GM23338 (cell line): ENCODE measurements around the gene GDF11. TPM values are rescaled to one million over a fixed set of nuclear protein-coding genes. Genes with fewer than 3 reads are reported as not detected.
A peak's percentile ranks its signal among the peaks of the same experiment; 100 is the strongest.

Experiments
- ATAC-seq: fragments of 200-7000 bp; cut with Tn5 transposase; 3 replicates; pipeline ENCODE4 v1.9.1; 2020
- DNase-seq: peaks from one replicate; pipeline ENCODE4 v3.0.0-alpha.2; 2015; ENCODE audit warnings: low spot score
- H2AFZ ChIP-seq: fragments of 200-600 bp; sonication (generic); 2 replicates; pipeline ENCODE4 v1.8.0; 2016; ENCODE audit warnings: antibody characterized with exemption, mild to moderate bottlenecking, moderate library complexity
- H3F3A ChIP-seq: fragments of 200-600 bp; sonication (generic); replicated peaks from 2 replicates; pipeline ENCODE4 v1.8.0; 2017; ENCODE audit warnings: antibody characterized with exemption, mixed run types, low read depth
- H3K27ac ChIP-seq: fragments of 200-600 bp; sonication (generic); 2 replicates; pipeline ENCODE4 v1.6.1; 2016; ENCODE audit warnings: low read depth
- H3K27me3 ChIP-seq: fragments of 200-600 bp; sonication (generic); 2 replicates; pipeline ENCODE4 v1.8.0; 2016; ENCODE audit warnings: mild to moderate bottlenecking, mixed run types, moderate library complexity; ENCODE audit not compliant: insufficient read depth
- H3K36me3 ChIP-seq: fragments of 200-600 bp; sonication (generic); 2 replicates; pipeline ENCODE4 v1.8.0; 2016; ENCODE audit warnings: mild to moderate bottlenecking; ENCODE audit not compliant: insufficient read depth
- H3K4me1 ChIP-seq: fragments of 200-600 bp; sonication (generic); 2 replicates; pipeline ENCODE4 v1.8.0; 2016; ENCODE audit warnings: mild to moderate bottlenecking, moderate library complexity; ENCODE audit not compliant: insufficient read depth
- H3K4me2 ChIP-seq: fragments of 200-600 bp; sonication (generic); 2 replicates; pipeline ENCODE4 v1.7.1; 2017; ENCODE audit warnings: mixed run types
- H3K4me3 ChIP-seq: fragments of 200-600 bp; sonication (generic); 2 replicates; pipeline ENCODE4 v1.6.1; 2016; ENCODE audit warnings: mixed run types
- H3K79me2 ChIP-seq: fragments of 200-600 bp; sonication (generic); replicated peaks from 2 replicates; pipeline ENCODE4 v1.8.0; 2017; ENCODE audit warnings: mild to moderate bottlenecking; ENCODE audit not compliant: insufficient read depth
- H3K9me2 ChIP-seq: fragments of 200-600 bp; sonication (generic); 2 replicates; pipeline ENCODE4 v1.8.0; 2017; ENCODE audit not compliant: insufficient read depth
- H4K20me1 ChIP-seq: fragments of 200-600 bp; sonication (generic); replicated peaks from 2 replicates; pipeline ENCODE4 v1.8.0; 2017; ENCODE audit warnings: mild to moderate bottlenecking; ENCODE audit not compliant: insufficient read depth
- H3K27ac Mint-ChIP-seq: 2 replicates; pipeline ENCODE4 v1.8.0; 2020; ENCODE audit warnings: inconsistent platforms, mild to moderate bottlenecking, moderate library complexity, mixed read lengths
- H3K27me3 Mint-ChIP-seq: 3 replicates; pipeline ENCODE4 v1.8.0; 2022; ENCODE audit warnings: low read depth, mild to moderate bottlenecking, moderate library complexity, mixed read lengths, inconsistent platforms; ENCODE audit not compliant: insufficient read depth, poor library complexity
- H3K36me3 Mint-ChIP-seq: 3 replicates; pipeline ENCODE4 v1.8.0; 2021; ENCODE audit warnings: low read depth, mild to moderate bottlenecking, inconsistent platforms, moderate library complexity, mixed read lengths
- H3K4me1 Mint-ChIP-seq: 3 replicates; pipeline ENCODE4 v1.8.0; 2020; ENCODE audit warnings: mild to moderate bottlenecking, inconsistent platforms, mixed read lengths
- H3K4me3 Mint-ChIP-seq: 3 replicates; pipeline ENCODE4 v1.8.0; 2021; ENCODE audit warnings: moderate library complexity, mild to moderate bottlenecking, inconsistent platforms, mixed read lengths
- H3K9me3 Mint-ChIP-seq: 3 replicates; pipeline ENCODE4 v1.8.0; 2020; ENCODE audit warnings: moderate library complexity, mild to moderate bottlenecking, inconsistent platforms, mixed read lengths
- CREB1 ChIP-seq: fragments of 250-450 bp; sonication (Bioruptor Pico); IDR thresholded peaks from 2 replicates; pipeline ENCODE4 v1.5.0; 2020; ENCODE audit warnings: low read depth, mild to moderate bottlenecking, moderate library complexity
- EZH2phosphoT487 ChIP-seq: fragments of 200-600 bp; sonication (generic); IDR thresholded peaks from one replicate; pipeline ENCODE4 v1.8.1; 2018; ENCODE audit warnings: antibody characterized with exemption; ENCODE audit not compliant: unreplicated experiment
- JUNB ChIP-seq: IDR thresholded peaks from one replicate; pipeline ENCODE4 v1.6.1; 2016; ENCODE audit warnings: antibody characterized with exemption; ENCODE audit not compliant: unreplicated experiment
- NANOG ChIP-seq: IDR thresholded peaks from 2 replicates; pipeline ENCODE4 v1.6.1; 2016; ENCODE audit warnings: antibody characterized with exemption, borderline replicate concordance
- POLR2AphosphoS5 ChIP-seq: IDR thresholded peaks from 2 replicates; pipeline ENCODE4 v1.6.1; 2016; ENCODE audit warnings: antibody characterized with exemption, low read depth
- STAT1 ChIP-seq: IDR thresholded peaks from one replicate; pipeline ENCODE4 v1.6.1; 2016; ENCODE audit warnings: antibody characterized with exemption; ENCODE audit not compliant: unreplicated experiment
- ZNF114 ChIP-seq: fragments of 250-450 bp; sonication (Bioruptor Pico); IDR thresholded peaks from 2 replicates; pipeline ENCODE4 v1.5.0; 2020; ENCODE audit warnings: mild to moderate bottlenecking, moderate library complexity
- ZNF331 ChIP-seq: fragments of 250-450 bp; sonication (Bioruptor Pico); IDR thresholded peaks from 2 replicates; pipeline ENCODE4 v1.5.0; 2020; ENCODE audit warnings: low read depth, mild to moderate bottlenecking, moderate library complexity
- polyA plus RNA-seq: library from polyadenylated mRNA; unstranded; fragments of >200 nt; fragmentation: Nextera tagmentation; extraction: Ambion mirVana; gene quantifications from 2 replicates; pipeline ENCODE4 v1.2.1, GENCODE V29; 2016
- total RNA-seq: library from RNA; depleted of rRNA; stranded (reverse); fragments of >200 nt; shearing (Covaris generic); gene quantifications from 2 replicates; pipeline ENCODE4 v1.2.3, GENCODE V29; 2014
- TF ChIP-seq, protein P1 (sequence below): IDR thresholded peaks from one replicate; pipeline ENCODE4 v1.6.1; 2018; ENCODE audit warnings: antibody characterized with exemption; ENCODE audit not compliant: unreplicated experiment
- TF ChIP-seq, protein P2 (sequence below): fragments of 250-450 bp; sonication (Bioruptor Pico); IDR thresholded peaks from 2 replicates; pipeline ENCODE4 v1.5.0; 2020; ENCODE audit warnings: mild to moderate bottlenecking, moderate library complexity
- TF ChIP-seq, protein P3 (sequence below), 2 experiments: fragments of 200-600 bp in 1 of 2; sonication (generic) in 1 of 2; conservative IDR thresholded peaks; 2 replicates each; pipeline versions ENCODE4 v1.5.1 to v1.6.1; 2016 to 2017; ENCODE audit warnings: antibody characterized with exemption in 2 of 2, low read depth in 2 of 2, mild to moderate bottlenecking in 2 of 2, moderate library complexity in 1 of 2
- TF ChIP-seq, protein P4 (sequence below): IDR thresholded peaks from 2 replicates; pipeline ENCODE4 v1.6.1; 2016; ENCODE audit warnings: antibody characterized with exemption

The GDF11 gene
- total and polyA plus RNA-seq, 2 experiments from 2014 or later, result 3.7 to 12.5 TPM

DNA sequence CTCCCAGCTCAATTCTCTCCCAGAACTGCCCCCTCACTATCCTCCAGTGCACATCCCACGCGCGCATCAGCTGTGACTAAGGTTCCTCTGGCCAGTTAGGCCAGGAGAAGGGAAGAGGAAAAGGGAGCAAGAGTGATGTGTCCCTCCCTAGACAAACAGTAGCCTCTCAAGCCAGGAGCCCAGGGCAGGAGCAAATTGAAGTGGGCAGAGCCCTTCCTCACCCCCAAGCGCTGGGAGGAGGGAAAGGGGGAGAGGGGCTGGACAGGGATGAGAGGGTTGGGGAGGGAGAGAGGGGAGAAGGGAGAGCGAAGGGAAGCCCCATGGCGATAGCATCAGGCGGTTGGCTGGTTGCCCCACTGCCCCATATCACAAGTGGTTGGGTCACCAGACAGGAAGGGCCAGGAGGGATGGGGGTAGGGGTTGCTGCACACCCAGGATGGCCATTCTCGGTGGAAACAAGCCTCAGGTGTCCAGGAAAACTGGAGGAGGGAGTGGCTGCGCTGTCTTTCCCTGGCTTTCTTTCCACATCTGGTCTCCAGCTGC lies 15.2 kb upstream of the GDF11 start:
- H3K4me3 ChIP-seq, result peak overlapping the region; percentile 97
- DNase-seq, result peak; percentile 30
- H3K36me3 ChIP-seq, result peaks cover 8% of the 10 kb centered on the region; the same call in 1 of the 2 replicates
- no peak overlapping the region for H3K27ac ChIP-seq
- H3K9me2 ChIP-seq, result no peaks in the 10 kb centered on the region
- H3F3A ChIP-seq, result peaks cover 16% of the 10 kb centered on the region; the same call in 1 of the 2 replicates
- H2AFZ ChIP-seq, result no peak overlapping the region
- 0 out of 2 replicates have a peak, but pooled peaks cover 6% of the 10 kb centered on the region for H4K20me1 ChIP-seq
- H3K27me3 ChIP-seq, result no peaks in the 10 kb centered on the region
- no peak for TF ChIP-seq POLR2AphosphoS5
- TF ChIP-seq, protein P1, sequence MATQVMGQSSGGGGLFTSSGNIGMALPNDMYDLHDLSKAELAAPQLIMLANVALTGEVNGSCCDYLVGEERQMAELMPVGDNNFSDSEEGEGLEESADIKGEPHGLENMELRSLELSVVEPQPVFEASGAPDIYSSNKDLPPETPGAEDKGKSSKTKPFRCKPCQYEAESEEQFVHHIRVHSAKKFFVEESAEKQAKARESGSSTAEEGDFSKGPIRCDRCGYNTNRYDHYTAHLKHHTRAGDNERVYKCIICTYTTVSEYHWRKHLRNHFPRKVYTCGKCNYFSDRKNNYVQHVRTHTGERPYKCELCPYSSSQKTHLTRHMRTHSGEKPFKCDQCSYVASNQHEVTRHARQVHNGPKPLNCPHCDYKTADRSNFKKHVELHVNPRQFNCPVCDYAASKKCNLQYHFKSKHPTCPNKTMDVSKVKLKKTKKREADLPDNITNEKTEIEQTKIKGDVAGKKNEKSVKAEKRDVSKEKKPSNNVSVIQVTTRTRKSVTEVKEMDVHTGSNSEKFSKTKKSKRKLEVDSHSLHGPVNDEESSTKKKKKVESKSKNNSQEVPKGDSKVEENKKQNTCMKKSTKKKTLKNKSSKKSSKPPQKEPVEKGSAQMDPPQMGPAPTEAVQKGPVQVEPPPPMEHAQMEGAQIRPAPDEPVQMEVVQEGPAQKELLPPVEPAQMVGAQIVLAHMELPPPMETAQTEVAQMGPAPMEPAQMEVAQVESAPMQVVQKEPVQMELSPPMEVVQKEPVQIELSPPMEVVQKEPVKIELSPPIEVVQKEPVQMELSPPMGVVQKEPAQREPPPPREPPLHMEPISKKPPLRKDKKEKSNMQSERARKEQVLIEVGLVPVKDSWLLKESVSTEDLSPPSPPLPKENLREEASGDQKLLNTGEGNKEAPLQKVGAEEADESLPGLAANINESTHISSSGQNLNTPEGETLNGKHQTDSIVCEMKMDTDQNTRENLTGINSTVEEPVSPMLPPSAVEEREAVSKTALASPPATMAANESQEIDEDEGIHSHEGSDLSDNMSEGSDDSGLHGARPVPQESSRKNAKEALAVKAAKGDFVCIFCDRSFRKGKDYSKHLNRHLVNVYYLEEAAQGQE, result no peak
- no peak for TF ChIP-seq EZH2phosphoT487
- TF ChIP-seq, protein P2, sequence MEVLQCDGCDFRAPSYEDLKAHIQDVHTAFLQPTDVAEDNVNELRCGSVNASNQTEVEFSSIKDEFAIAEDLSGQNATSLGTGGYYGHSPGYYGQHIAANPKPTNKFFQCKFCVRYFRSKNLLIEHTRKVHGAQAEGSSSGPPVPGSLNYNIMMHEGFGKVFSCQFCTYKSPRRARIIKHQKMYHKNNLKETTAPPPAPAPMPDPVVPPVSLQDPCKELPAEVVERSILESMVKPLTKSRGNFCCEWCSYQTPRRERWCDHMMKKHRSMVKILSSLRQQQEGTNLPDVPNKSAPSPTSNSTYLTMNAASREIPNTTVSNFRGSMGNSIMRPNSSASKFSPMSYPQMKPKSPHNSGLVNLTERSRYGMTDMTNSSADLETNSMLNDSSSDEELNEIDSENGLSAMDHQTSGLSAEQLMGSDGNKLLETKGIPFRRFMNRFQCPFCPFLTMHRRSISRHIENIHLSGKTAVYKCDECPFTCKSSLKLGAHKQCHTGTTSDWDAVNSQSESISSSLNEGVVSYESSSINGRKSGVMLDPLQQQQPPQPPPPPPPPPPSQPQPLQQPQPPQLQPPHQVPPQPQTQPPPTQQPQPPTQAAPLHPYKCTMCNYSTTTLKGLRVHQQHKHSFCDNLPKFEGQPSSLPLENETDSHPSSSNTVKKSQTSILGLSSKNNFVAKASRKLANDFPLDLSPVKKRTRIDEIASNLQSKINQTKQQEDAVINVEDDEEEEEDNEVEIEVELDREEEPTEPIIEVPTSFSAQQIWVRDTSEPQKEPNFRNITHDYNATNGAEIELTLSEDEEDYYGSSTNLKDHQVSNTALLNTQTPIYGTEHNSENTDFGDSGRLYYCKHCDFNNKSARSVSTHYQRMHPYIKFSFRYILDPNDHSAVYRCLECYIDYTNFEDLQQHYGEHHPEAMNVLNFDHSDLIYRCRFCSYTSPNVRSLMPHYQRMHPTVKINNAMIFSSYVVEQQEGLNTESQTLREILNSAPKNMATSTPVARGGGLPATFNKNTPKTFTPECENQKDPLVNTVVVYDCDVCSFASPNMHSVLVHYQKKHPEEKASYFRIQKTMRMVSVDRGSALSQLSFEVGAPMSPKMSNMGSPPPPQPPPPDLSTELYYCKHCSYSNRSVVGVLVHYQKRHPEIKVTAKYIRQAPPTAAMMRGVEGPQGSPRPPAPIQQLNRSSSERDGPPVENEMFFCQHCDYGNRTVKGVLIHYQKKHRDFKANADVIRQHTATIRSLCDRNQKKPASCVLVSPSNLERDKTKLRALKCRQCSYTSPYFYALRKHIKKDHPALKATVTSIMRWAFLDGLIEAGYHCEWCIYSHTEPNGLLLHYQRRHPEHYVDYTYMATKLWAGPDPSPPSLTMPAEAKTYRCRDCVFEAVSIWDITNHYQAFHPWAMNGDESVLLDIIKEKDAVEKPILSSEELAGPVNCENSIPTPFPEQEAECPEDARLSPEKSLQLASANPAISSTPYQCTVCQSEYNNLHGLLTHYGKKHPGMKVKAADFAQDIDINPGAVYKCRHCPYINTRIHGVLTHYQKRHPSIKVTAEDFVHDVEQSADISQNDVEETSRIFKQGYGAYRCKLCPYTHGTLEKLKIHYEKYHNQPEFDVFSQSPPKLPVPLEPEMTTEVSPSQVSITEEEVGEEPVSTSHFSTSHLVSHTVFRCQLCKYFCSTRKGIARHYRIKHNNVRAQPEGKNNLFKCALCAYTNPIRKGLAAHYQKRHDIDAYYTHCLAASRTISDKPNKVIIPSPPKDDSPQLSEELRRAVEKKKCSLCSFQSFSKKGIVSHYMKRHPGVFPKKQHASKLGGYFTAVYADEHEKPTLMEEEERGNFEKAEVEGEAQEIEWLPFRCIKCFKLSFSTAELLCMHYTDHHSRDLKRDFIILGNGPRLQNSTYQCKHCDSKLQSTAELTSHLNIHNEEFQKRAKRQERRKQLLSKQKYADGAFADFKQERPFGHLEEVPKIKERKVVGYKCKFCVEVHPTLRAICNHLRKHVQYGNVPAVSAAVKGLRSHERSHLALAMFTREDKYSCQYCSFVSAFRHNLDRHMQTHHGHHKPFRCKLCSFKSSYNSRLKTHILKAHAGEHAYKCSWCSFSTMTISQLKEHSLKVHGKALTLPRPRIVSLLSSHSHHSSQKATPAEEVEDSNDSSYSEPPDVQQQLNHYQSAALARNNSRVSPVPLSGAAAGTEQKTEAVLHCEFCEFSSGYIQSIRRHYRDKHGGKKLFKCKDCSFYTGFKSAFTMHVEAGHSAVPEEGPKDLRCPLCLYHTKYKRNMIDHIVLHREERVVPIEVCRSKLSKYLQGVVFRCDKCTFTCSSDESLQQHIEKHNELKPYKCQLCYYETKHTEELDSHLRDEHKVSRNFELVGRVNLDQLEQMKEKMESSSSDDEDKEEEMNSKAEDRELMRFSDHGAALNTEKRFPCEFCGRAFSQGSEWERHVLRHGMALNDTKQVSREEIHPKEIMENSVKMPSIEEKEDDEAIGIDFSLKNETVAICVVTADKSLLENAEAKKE (CRISPR knock-in tag), result no peak
- TF ChIP-seq, protein P3, sequence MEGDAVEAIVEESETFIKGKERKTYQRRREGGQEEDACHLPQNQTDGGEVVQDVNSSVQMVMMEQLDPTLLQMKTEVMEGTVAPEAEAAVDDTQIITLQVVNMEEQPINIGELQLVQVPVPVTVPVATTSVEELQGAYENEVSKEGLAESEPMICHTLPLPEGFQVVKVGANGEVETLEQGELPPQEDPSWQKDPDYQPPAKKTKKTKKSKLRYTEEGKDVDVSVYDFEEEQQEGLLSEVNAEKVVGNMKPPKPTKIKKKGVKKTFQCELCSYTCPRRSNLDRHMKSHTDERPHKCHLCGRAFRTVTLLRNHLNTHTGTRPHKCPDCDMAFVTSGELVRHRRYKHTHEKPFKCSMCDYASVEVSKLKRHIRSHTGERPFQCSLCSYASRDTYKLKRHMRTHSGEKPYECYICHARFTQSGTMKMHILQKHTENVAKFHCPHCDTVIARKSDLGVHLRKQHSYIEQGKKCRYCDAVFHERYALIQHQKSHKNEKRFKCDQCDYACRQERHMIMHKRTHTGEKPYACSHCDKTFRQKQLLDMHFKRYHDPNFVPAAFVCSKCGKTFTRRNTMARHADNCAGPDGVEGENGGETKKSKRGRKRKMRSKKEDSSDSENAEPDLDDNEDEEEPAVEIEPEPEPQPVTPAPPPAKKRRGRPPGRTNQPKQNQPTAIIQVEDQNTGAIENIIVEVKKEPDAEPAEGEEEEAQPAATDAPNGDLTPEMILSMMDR (conservative IDR thresholded peaks at IDR 0.05; ENCODE audit: low read depth in 2 of 2), result no peak
- TF ChIP-seq, protein P4, sequence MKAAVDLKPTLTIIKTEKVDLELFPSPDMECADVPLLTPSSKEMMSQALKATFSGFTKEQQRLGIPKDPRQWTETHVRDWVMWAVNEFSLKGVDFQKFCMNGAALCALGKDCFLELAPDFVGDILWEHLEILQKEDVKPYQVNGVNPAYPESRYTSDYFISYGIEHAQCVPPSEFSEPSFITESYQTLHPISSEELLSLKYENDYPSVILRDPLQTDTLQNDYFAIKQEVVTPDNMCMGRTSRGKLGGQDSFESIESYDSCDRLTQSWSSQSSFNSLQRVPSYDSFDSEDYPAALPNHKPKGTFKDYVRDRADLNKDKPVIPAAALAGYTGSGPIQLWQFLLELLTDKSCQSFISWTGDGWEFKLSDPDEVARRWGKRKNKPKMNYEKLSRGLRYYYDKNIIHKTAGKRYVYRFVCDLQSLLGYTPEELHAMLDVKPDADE, result no peak
- no peak for TF ChIP-seq NANOG
- no peak for TF ChIP-seq JUNB
- no peak for TF ChIP-seq CREB1 (CRISPR knock-in tag)
- TF ChIP-seq ZNF114, result no peak
- no peak for TF ChIP-seq STAT1
- TF ChIP-seq ZNF331 (CRISPR knock-in tag), result no peak
- peak overlapping the region; percentile 71; the same call in 1 of the 2 replicates for H3K27ac Mint-ChIP-seq
- H3K27me3 Mint-ChIP-seq, result peaks cover 14% of the 10 kb centered on the region
- ATAC-seq, result no peak; the same call in 2 of the 3 replicates
- peaks cover 39% of the 10 kb centered on the region for H3K4me1 Mint-ChIP-seq
- H3K36me3 Mint-ChIP-seq, result peaks cover 41% of the 10 kb centered on the region
- peak overlapping the region; percentile 98 for H3K4me2 ChIP-seq
- peaks cover 28% of the 10 kb centered on the region for H3K4me1 ChIP-seq
- peaks cover 14% of the 10 kb centered on the region for H3K79me2 ChIP-seq
- peak overlapping the region; percentile 86 for H3K4me3 Mint-ChIP-seq
- no peaks in the 10 kb centered on the region for H3K9me3 Mint-ChIP-seq
